MCF 10A (cell line): ENCODE results near the gene KCNH4. TPM values are rescaled to one million over a fixed set of nuclear protein-coding genes. Genes with fewer than 3 reads are reported as not detected.

Source experiments
- BruUV-seq: library from RNA; stranded (reverse); fragments of 400-500 nt; replicated peaks from 2 replicates; lab custom pipeline; 2021; lab: Mats Ljungman, UMichigan
- CTCF ChIA-PET: fragments of 300-600 bp; sonication (Branson Sonifier 250); formaldehyde crosslinking; extraction: SDS; loops from one replicate; lab custom pipeline; 2021; ENCODE audit warnings: antibody characterized with exemption, inconsistent platforms; lab: Yijun Ruan, JAX
- POLR2A ChIA-PET: fragments of 300-600, 350-650 bp; sonication (Branson Sonifier 250); formaldehyde crosslinking; extraction: SDS; loops from one replicate; lab custom pipeline; 2020; ENCODE audit warnings: antibody characterized with exemption, inconsistent platforms; lab: Yijun Ruan, JAX
- DNase-seq: peaks from one replicate; pipeline ENCODE4 v3.0.0-alpha.2; 2018; ENCODE audit not compliant: unreplicated experiment
- H3K27ac Mint-ChIP-seq: one replicate; pipeline ENCODE4 v1.8.0; 2022; ENCODE audit warnings: mild to moderate bottlenecking, low read depth, mixed read lengths; ENCODE audit not compliant: unreplicated experiment
- H3K27me3 Mint-ChIP-seq: one replicate; pipeline ENCODE4 v1.8.0; 2022; ENCODE audit warnings: mixed read lengths; ENCODE audit not compliant: insufficient read depth, unreplicated experiment
- H3K36me3 Mint-ChIP-seq: one replicate; pipeline ENCODE4 v1.8.0; 2022; ENCODE audit warnings: mild to moderate bottlenecking, moderate library complexity, mixed read lengths; ENCODE audit not compliant: insufficient read depth, unreplicated experiment
- H3K4me1 Mint-ChIP-seq: one replicate; pipeline ENCODE4 v1.8.0; 2022; ENCODE audit warnings: mixed read lengths; ENCODE audit not compliant: insufficient read depth, unreplicated experiment
- H3K4me3 Mint-ChIP-seq: one replicate; pipeline ENCODE4 v1.8.0; 2022; ENCODE audit warnings: mild to moderate bottlenecking, moderate library complexity, mixed read lengths; ENCODE audit not compliant: unreplicated experiment
- H3K9me3 Mint-ChIP-seq: one replicate; pipeline ENCODE4 v1.8.0; 2022; ENCODE audit warnings: mixed read lengths; ENCODE audit not compliant: unreplicated experiment
- CTCF ChIP-seq: fragments of 200-600 bp; IDR thresholded peaks from one replicate; pipeline ENCODE4 v1.8.0; 2022; ENCODE audit warnings: antibody characterized with exemption, mild to moderate bottlenecking; ENCODE audit not compliant: unreplicated experiment
- intact Hi-C: fragments of 100-400 bp; cut with micrococcal nuclease; formaldehyde crosslinking; loops from 2 replicates; pipeline ENCODE4 v1.14.1; 2022
- total RNA-seq: library from RNA; stranded (reverse); gene quantifications from 2 replicates; pipeline ENCODE4 v1.2.3, GENCODE V29; 2022

KCNH4 gene
- total RNA-seq, 1 experiment from 2014 or later: not detected

- ChIA-PET CTCF (interaction anchor here (0.6 to 1.0 kb wide), 4 partner anchors 84 to 397 kb away, joined by 3 to 5 read pairs (median 4); no protein-coding TSS in a partner anchor), POLR2A (interaction anchor here (0.6 kb wide), 1 partner anchor 14 kb away, joined by 4 read pairs; no protein-coding TSS in a partner anchor)
- Mint-ChIP-seq H3K36me3 (no peaks in the 10 kb centered on the region), H3K4me3 (no peak overlapping the region), H3K4me1 (no peaks in the 10 kb centered on the region), H3K9me3 (no peaks in the 10 kb centered on the region), H3K27ac (no peak overlapping the region), H3K27me3 (no peaks in the 10 kb centered on the region)
- no peak for DNase-seq
- intact Hi-C loops: no loop called here
- BruUV-seq: no TSS peak
- TF ChIP-seq CTCF: no peak
Observed at GRCh38 chr17:42107124-42107523, 73.8 kb downstream of the KCNH4 start.

Other genes with a start within 250 kb of the KCNH4 start
- gene CNP, start 214.3 kb downstream of the KCNH4 start, total RNA-seq: 42.6 and 46.2 TPM in 2 replicates
- gene DNAJC7, start 163.7 kb downstream of the KCNH4 start, total RNA-seq: 112 and 130 TPM in 2 replicates
- gene NKIRAS2, start 161.1 kb downstream of the KCNH4 start, total RNA-seq: 34.1 and 40.0 TPM in 2 replicates
- gene C17orf113, start 130.5 kb downstream of the KCNH4 start, total RNA-seq: 0.72 and 0.81 TPM in 2 replicates
- 0.26 and 0.44 TPM in 2 replicates for gene ZNF385C, start 82.7 kb downstream of the KCNH4 start, total RNA-seq
- gene DHX58, start 68.4 kb downstream of the KCNH4 start, total RNA-seq: 2.8 and 4.2 TPM in 2 replicates
- 37.4 and 44.6 TPM in 2 replicates for gene KAT2A, start 59.8 kb downstream of the KCNH4 start, total RNA-seq
- gene HSPB9, start 58.3 kb downstream of the KCNH4 start, total RNA-seq: not detected in 2 replicates
- gene RAB5C, start 26.2 kb downstream of the KCNH4 start, total RNA-seq: 101 and 119 TPM in 2 replicates
- not detected in 2 replicates for gene HCRT, start 4.3 kb upstream of the KCNH4 start, total RNA-seq
- 6.8 and 8.9 TPM in 2 replicates for gene GHDC, start 13.4 kb upstream of the KCNH4 start, total RNA-seq
- 29.8 and 32.6 TPM in 2 replicates for gene STAT5B, start 95.2 kb upstream of the KCNH4 start, total RNA-seq
- gene STAT5A, start 107.4 kb upstream of the KCNH4 start, total RNA-seq: 1.0 and 1.7 TPM in 2 replicates
- gene STAT3, start 207.3 kb upstream of the KCNH4 start, total RNA-seq: 89.2 and 115 TPM in 2 replicates
- gene CAVIN1, start 242.1 kb upstream of the KCNH4 start, total RNA-seq: 137 and 143 TPM in 2 replicates